Measurements from ENCODE around the gene GFRA1.
"Not testable (repeated sequence)": the region's sequence is repeated elsewhere in the genome, so short reads cannot be mapped to it uniquely, and the experiment has no call there.

GFRA1 gene

DNA sequence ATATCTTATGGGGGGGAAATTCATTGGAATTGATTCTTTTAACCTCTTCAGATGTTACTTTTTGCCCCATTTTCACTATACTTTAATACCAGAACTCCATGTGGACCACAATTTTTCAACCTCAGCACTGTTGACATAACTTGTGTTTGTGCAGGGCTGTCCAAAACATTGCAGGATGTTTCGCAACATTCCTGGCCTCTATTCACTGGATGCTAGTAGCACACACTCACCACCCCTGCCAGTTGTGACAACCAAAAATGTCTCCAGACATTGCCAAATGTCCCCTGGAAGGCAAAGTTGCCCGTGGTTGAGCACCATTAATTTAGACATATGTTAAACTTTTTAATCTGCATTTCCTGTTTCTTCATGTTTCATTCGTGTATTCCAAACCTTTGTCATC is 234.7 kb downstream of the GFRA1 start:
- no peaks in the 10 kb centered on the region for H3K27me3 ChIP-seq
- H3K4me3 ChIP-seq (ENCODE audit: low read depth, low read length): no peak overlapping the region
- H3K9me3 ChIP-seq: no peaks in the 10 kb centered on the region
- TF ChIP-seq CTCF (IDR thresholded peaks at IDR 0.05; ENCODE audit: low read depth, low read length): no peak
- no peak for DNase-seq
- H3K36me3 ChIP-seq: no peaks in the 10 kb centered on the region
- H3K4me1 ChIP-seq: no peaks in the 10 kb centered on the region

DNA sequence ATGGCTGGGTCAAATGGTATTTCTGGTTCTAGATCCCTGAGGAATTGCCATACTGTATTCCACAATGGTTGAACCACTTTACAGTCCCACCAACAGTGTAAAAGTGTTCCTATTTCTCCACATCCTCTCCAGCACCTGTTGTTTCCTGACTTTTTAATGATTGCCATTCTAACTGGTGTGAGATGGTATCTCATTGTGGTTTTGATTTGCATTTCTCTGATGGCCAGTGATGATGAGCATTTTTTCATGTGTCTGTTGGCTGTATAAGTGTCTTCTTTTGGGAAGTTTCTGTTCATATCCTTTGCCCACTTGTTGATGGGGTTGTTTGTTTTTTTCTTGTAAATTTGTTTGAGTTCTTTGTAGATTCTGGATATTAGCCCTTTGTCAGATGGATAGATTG is 237.6 kb downstream of the GFRA1 start:
- not testable (repeated sequence) for H3K9me3 ChIP-seq; H3K27me3 ChIP-seq; DNase-seq; H3K4me1 ChIP-seq; H3K4me3 ChIP-seq (ENCODE audit: low read depth, low read length); H3K36me3 ChIP-seq

GRCh38 chr10:116030576-116030975 is 242.4 kb downstream of the GFRA1 start:
- H3K27me3 ChIP-seq: no peaks in the 10 kb centered on the region
- DNase-seq: no peak
- H3K4me3 ChIP-seq (ENCODE audit: low read depth, low read length): no peak overlapping the region
- no peaks in the 10 kb centered on the region for H3K9me3 ChIP-seq
- no peaks in the 10 kb centered on the region for H3K4me1 ChIP-seq
- no peaks in the 10 kb centered on the region for H3K36me3 ChIP-seq
- no peak for TF ChIP-seq CTCF (IDR thresholded peaks at IDR 0.05; ENCODE audit: low read depth, low read length)

GRCh38 chr10:116029826-116030225 is 243.2 kb downstream of the GFRA1 start:
- DNase-seq: no peak
- no peaks in the 10 kb centered on the region for H3K9me3 ChIP-seq
- H3K4me1 ChIP-seq: no peaks in the 10 kb centered on the region

DNA sequence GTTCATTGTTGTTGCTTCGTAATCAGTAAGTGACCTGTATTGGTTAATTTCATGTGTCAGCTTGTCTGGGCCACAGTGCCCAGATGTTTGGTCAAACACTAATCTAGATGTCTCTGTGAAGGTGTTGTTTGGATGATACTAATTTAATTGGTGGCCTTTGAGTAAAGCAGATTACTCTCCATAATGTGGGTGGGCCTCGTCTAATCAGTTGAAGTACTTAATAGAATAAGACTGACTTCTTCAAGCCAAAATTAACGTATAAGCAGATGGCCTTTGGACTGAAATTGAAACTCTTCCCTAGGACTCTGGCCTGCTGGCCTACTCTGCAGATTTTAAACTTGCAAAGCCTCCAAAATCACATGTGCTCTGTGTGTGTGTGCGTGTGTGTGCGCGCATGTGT is 245.7 kb downstream of the GFRA1 start:
- no peak for DNase-seq

More at GRCh38 chr10:116029826-116030225, 243.2 kb downstream of the GFRA1 start:
- no peak for TF ChIP-seq CTCF (IDR thresholded peaks at IDR 0.05; ENCODE audit: low read depth, low read length)
- Histone ChIP-seq H3K27me3 (no peaks in the 10 kb centered on the region), H3K36me3 (no peaks in the 10 kb centered on the region), H3K4me3 (ENCODE audit: low read depth, low read length) (no peak overlapping the region)

DNA sequence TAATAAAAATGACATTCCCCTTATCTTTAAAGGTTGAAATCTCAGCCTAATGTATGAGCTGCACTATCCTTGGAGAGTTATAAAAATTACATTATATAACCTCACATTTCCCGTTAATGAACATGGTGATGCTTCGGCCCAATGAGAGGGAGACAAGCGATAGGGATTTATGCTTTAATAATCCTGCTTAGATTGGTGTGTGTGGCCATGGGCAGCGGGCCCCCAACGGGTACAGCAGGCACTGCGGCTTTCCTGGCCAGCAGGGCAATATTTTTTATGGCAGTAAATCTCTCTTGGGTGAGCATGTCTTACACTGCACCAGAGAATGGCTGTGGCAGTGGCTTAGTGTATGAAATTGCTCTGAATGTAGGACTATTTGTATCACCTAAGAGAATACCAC is 246.3 kb downstream of the GFRA1 start:
- no peaks in the 10 kb centered on the region for H3K27me3 ChIP-seq
- TF ChIP-seq CTCF (IDR thresholded peaks at IDR 0.05; ENCODE audit: low read depth, low read length): no peak

More for the DNA sequence above, 245.7 kb downstream of the GFRA1 start:
- Histone ChIP-seq H3K27me3 (no peaks in the 10 kb centered on the region), H3K4me1 (no peaks in the 10 kb centered on the region), H3K9me3 (no peaks in the 10 kb centered on the region), H3K36me3 (no peaks in the 10 kb centered on the region), H3K4me3 (ENCODE audit: low read depth, low read length) (no peak overlapping the region)
- TF ChIP-seq CTCF (IDR thresholded peaks at IDR 0.05; ENCODE audit: low read depth, low read length): no peak

GRCh38 chr10:116026315-116026714 is 246.7 kb downstream of the GFRA1 start:
- DNase-seq: no peak
- Histone ChIP-seq H3K27me3 (no peaks in the 10 kb centered on the region), H3K9me3 (no peaks in the 10 kb centered on the region), H3K4me3 (ENCODE audit: low read depth, low read length) (no peak overlapping the region), H3K36me3 (no peaks in the 10 kb centered on the region), H3K4me1 (no peaks in the 10 kb centered on the region)
- TF ChIP-seq CTCF (IDR thresholded peaks at IDR 0.05; ENCODE audit: low read depth, low read length): no peak

More for the DNA sequence above, 246.3 kb downstream of the GFRA1 start:
- Histone ChIP-seq H3K4me1 (no peaks in the 10 kb centered on the region), H3K36me3 (no peaks in the 10 kb centered on the region), H3K9me3 (no peaks in the 10 kb centered on the region), H3K4me3 (ENCODE audit: low read depth, low read length) (no peak overlapping the region)
- no peak for DNase-seq

Data from BE2C (cell line).